Panc1 (cell line): ENCODE measurements around the gene UCHL5.

Experiments used
- POLR2AphosphoS5 ChIP-seq: IDR thresholded peaks from 2 replicates; pipeline ENCODE4 v1.6.1; 2012; ENCODE audit warnings: mild to moderate bottlenecking, low read depth, low read length, moderate library complexity
- SIN3A ChIP-seq: IDR thresholded peaks from 2 replicates; pipeline ENCODE4 v1.6.1; 2012; ENCODE audit warnings: low read depth, mild to moderate bottlenecking, low read length, moderate library complexity, borderline replicate concordance; ENCODE audit not compliant: insufficient read depth
- TF ChIP-seq, protein P1 (sequence below): fragments of 450-650 bp; IDR thresholded peaks from 2 replicates; pipeline ENCODE4 v1.5.1; 2017; ENCODE audit warnings: mild to moderate bottlenecking
- TF ChIP-seq, protein P2 (sequence below), 2 experiments: IDR thresholded peaks; 2 replicates each; pipeline ENCODE4 v1.6.1; 2011 to 2012; ENCODE audit warnings: low read depth in 2 of 2, control low read depth in 1 of 2, low read length in 1 of 2, mild to moderate bottlenecking in 1 of 2, moderate library complexity in 1 of 2; ENCODE audit not compliant: insufficient read depth in 1 of 2

DNA sequence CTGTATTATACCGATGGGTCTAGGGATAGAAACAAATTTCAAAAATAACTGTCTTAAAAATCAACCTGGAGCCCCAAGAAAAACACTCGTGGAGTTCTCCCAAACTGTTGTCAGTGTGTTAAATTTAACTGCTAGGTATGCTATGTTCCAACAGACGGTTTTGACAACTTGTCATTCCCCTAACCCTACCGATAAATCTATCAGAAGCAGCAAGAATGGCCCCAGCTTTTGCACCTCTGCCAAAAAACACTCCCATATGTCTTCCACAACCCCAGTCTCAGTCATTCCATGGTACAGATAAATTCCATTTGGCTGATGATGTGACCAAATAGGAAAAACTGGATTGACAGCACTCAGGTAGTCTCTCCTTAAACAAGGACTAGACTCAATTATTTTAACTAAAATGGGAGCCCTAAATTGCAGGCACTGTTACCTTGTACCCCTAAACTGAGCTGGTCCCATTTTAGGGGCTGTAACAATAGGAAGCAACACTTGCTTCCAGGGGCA lies 4.9 kb downstream of the UCHL5 start:
- TF ChIP-seq, protein P1, sequence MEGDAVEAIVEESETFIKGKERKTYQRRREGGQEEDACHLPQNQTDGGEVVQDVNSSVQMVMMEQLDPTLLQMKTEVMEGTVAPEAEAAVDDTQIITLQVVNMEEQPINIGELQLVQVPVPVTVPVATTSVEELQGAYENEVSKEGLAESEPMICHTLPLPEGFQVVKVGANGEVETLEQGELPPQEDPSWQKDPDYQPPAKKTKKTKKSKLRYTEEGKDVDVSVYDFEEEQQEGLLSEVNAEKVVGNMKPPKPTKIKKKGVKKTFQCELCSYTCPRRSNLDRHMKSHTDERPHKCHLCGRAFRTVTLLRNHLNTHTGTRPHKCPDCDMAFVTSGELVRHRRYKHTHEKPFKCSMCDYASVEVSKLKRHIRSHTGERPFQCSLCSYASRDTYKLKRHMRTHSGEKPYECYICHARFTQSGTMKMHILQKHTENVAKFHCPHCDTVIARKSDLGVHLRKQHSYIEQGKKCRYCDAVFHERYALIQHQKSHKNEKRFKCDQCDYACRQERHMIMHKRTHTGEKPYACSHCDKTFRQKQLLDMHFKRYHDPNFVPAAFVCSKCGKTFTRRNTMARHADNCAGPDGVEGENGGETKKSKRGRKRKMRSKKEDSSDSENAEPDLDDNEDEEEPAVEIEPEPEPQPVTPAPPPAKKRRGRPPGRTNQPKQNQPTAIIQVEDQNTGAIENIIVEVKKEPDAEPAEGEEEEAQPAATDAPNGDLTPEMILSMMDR, result no peak
- TF ChIP-seq POLR2AphosphoS5 (no peak), SIN3A (no peak)
- TF ChIP-seq, protein P2, sequence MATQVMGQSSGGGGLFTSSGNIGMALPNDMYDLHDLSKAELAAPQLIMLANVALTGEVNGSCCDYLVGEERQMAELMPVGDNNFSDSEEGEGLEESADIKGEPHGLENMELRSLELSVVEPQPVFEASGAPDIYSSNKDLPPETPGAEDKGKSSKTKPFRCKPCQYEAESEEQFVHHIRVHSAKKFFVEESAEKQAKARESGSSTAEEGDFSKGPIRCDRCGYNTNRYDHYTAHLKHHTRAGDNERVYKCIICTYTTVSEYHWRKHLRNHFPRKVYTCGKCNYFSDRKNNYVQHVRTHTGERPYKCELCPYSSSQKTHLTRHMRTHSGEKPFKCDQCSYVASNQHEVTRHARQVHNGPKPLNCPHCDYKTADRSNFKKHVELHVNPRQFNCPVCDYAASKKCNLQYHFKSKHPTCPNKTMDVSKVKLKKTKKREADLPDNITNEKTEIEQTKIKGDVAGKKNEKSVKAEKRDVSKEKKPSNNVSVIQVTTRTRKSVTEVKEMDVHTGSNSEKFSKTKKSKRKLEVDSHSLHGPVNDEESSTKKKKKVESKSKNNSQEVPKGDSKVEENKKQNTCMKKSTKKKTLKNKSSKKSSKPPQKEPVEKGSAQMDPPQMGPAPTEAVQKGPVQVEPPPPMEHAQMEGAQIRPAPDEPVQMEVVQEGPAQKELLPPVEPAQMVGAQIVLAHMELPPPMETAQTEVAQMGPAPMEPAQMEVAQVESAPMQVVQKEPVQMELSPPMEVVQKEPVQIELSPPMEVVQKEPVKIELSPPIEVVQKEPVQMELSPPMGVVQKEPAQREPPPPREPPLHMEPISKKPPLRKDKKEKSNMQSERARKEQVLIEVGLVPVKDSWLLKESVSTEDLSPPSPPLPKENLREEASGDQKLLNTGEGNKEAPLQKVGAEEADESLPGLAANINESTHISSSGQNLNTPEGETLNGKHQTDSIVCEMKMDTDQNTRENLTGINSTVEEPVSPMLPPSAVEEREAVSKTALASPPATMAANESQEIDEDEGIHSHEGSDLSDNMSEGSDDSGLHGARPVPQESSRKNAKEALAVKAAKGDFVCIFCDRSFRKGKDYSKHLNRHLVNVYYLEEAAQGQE (IDR thresholded peaks at IDR 0.05; ENCODE audit: insufficient read depth in 1 of 2, low read depth in 2 of 2, low read length in 1 of 2), result no peak
